LNCaP clone FGC (cell line): ENCODE data around the gene ANKS3.

Source experiments
- DNase-seq: peaks from one replicate; pipeline ENCODE4 v3.0.0-alpha.2; 2011; ENCODE audit warnings: low read depth
- H3K4me3 ChIP-seq: 2 replicates; pipeline ENCODE4 v1.5.1; 2011; ENCODE audit warnings: mild to moderate bottlenecking, low read depth, low read length, control low read depth
- TF ChIP-seq, protein P1 (sequence below): IDR thresholded peaks from 2 replicates; pipeline ENCODE4 v1.5.1; 2012; ENCODE audit warnings: mild to moderate bottlenecking; ENCODE audit not compliant: control insufficient read depth, insufficient read depth; ENCODE audit errors: extremely low read depth

The ANKS3 gene

GRCh38 chr16:4709481-4709880 is 24.6 kb downstream of the ANKS3 start:
- TF ChIP-seq, protein P1, sequence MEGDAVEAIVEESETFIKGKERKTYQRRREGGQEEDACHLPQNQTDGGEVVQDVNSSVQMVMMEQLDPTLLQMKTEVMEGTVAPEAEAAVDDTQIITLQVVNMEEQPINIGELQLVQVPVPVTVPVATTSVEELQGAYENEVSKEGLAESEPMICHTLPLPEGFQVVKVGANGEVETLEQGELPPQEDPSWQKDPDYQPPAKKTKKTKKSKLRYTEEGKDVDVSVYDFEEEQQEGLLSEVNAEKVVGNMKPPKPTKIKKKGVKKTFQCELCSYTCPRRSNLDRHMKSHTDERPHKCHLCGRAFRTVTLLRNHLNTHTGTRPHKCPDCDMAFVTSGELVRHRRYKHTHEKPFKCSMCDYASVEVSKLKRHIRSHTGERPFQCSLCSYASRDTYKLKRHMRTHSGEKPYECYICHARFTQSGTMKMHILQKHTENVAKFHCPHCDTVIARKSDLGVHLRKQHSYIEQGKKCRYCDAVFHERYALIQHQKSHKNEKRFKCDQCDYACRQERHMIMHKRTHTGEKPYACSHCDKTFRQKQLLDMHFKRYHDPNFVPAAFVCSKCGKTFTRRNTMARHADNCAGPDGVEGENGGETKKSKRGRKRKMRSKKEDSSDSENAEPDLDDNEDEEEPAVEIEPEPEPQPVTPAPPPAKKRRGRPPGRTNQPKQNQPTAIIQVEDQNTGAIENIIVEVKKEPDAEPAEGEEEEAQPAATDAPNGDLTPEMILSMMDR = no peak
- no peak overlapping the region for H3K4me3 ChIP-seq
- no peak for DNase-seq

DNA sequence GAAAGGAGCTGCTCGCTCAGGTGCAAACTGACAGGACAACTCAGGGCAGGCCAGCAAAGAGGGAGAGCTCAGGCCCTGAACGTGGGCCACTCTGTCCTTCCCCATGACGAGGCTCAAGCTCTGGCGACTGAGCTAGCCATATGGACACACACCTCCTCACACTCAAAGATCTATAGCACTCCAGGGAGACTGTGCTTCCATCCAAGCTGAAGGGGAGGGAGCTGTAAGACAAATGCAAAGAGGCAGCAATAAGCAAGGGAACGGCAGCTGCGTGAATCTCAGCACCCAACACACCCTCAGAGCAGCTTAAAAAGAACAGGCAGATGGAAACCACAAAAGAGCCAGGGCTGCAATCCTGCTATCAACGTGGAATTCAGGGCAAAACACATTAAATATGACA is 27.2 kb downstream of the ANKS3 start:
- no peak overlapping the region for H3K4me3 ChIP-seq
- no peak for DNase-seq
- TF ChIP-seq, protein P1 = no peak

DNA sequence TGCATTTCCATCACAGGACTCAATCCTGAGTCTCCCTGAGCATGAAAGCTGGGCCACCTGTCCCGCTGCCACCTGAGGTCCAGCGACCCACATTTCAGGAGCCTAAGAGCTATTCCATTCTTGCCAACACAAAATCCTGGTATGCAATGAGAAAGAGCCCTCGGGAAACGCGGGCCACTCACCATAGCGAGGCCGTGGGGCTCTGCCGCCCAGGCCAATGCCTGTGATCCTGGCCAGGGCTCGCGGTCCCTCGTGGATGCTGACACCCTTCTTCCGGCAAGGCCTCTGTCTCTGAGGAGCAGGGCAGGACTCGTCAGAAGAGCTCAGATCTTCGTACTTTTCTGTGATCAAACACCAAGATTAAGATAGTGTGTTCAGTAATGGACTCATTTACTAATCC is 29.2 kb downstream of the ANKS3 start:
- TF ChIP-seq, protein P1 = no peak
- DNase-seq = no peak
- no peak overlapping the region for H3K4me3 ChIP-seq

GRCh38 chr16:4704491-4704890 is 29.6 kb downstream of the ANKS3 start:
- H3K4me3 ChIP-seq = no peak overlapping the region
- no peak for DNase-seq
- TF ChIP-seq, protein P1 = no peak

DNA sequence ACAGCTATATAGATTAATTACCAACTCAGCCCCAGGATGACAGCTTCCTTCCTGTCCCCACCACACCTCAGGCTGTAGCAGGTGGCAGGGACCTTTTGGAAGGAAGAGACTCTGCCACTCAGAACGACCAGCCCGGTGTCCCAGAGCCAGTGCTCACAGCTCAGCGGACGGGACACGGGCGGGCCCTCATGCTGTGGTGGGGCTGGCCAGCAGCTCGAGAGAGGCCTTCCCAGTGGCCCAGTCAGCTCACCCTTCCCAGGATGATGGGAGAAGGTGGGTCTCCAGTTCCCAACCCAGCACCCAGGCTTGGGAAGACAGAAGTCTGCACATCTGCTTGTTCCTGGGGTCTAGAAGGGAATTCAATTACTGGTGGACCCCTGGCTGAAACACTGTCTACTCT is 30.2 kb downstream of the ANKS3 start:
- H3K4me3 ChIP-seq = no peak overlapping the region
- DNase-seq = no peak
- TF ChIP-seq, protein P1 = no peak

DNA sequence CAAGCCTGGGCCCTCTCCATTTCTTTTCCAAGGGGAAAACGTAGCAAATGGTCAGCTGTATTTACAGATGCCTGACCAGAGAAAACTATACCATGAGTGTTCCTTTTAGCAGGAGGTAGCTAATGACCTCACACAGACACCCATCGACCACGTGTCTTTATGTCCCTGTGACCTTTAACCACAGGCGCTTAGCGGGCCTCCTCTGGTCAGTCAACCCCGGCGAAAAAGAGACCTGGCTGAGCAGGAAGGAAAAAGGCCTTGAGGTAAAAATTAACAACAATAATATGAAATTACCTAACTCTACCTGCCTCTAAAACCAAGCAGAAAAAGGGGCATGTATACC is 31.6 kb downstream of the ANKS3 start:
- H3K4me3 ChIP-seq = no peak overlapping the region
- TF ChIP-seq, protein P1 = no peak
- no peak for DNase-seq

DNA sequence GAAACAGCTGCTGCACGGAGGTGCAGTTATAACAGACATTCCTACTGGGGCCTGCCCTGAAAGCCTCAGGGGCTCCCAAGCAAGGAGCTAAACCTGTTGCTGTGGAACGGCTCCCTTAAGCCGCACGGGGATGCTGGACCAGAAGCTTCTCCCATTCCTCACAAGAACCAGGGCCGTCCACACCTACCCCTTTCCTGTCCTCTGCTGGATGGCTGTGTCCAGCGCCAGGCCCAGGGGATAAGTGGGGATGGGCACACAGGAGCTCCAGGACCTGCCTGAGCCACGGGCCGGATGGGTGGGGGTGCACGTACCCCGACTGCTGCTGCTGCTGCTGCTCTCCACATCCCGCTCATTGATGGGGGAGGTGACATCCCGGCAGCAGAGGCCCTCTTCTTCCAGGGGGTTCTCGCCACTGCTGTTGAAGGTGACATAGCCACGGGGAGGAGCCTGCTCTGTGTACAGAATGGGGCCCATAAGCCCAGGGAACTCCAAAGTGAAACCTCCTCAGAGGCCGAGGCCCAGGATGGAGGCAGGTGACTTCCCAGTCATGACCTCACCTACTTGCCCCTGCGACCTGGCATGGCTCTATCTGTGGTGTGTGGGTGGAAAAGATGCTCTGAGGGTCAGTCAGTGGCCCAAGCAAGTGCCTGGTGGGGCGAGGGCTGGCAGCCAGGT is 32.1 kb downstream of the ANKS3 start:
- no peak for DNase-seq
- TF ChIP-seq, protein P1 = no peak
- no peak overlapping the region for H3K4me3 ChIP-seq
